Ascending aorta (tissue), 2 donors: ENCODE measurements around the gene EFNA2. TPM values are rescaled to one million over a fixed set of nuclear protein-coding genes. Genes with fewer than 3 reads are reported as not detected.

Source experiments
- DNase-seq, 2 donors: peaks; one replicate each; pipeline ENCODE4 v3.0.0-alpha.2; 2019; ENCODE audit warnings: low spot score in 2 of 2
- H3K27ac ChIP-seq, 2 donors: fragments of 200-600 bp; sonication (generic); one replicate each; pipeline ENCODE4 v1.5.1; 2016 to 2017; ENCODE audit warnings: mild to moderate bottlenecking in 1 of 2
- H3K27me3 ChIP-seq: fragments of 200-600 bp; sonication (generic); one replicate; pipeline ENCODE4 v1.5.1; 2017
- H3K36me3 ChIP-seq, 2 donors: fragments of 200-600 bp; sonication (generic); one replicate each; pipeline ENCODE4 v1.5.1; 2016
- H3K4me1 ChIP-seq, 2 donors: fragments of 200-600 bp; sonication (generic); one replicate each; pipeline ENCODE4 v1.5.1; 2016 to 2017; ENCODE audit warnings: mild to moderate bottlenecking in 1 of 2
- H3K4me3 ChIP-seq, 2 donors: fragments of 200-600 bp; sonication (generic); one replicate each; pipeline ENCODE4 v1.5.1; 2016 to 2017; ENCODE audit warnings: mild to moderate bottlenecking in 1 of 2
- H3K9me3 ChIP-seq, 2 donors: fragments of 200-600 bp; sonication (generic); one replicate each; pipeline ENCODE4 v1.5.1; 2016
- CTCF ChIP-seq, 3 experiments: fragments of 200-600 bp in 2 of 3; fragments of 450-650 bp in 1 of 3; sonication (generic) in 2 of 3; IDR thresholded peaks; one replicate each; pipeline ENCODE4 v1.5.1; 2016 to 2019; ENCODE audit warnings: antibody characterized with exemption in 3 of 3, mild to moderate bottlenecking in 1 of 3, moderate library complexity in 1 of 3
- intact Hi-C: fragments of 100-400 bp; cut with DNase I; formaldehyde crosslinking; loops from one replicate; pipeline ENCODE4 v1.15.1; 2023
- total RNA-seq: library from RNA; depleted of rRNA; stranded (reverse); fragments of >200 nt; gene quantifications from one replicate; pipeline ENCODE4 v1.1.0, GENCODE V29; 2016

Gene EFNA2
- total RNA-seq, 1 donor from 2014 or later, result not detected

GRCh38 chr19:1336079-1336684, 50.5 kb downstream of the EFNA2 start:
- Histone ChIP-seq H3K4me1 (no peaks in the 10 kb centered on the region), H3K27ac (no peak overlapping the region), H3K27me3 (no peaks in the 10 kb centered on the region), H3K9me3 (no peaks in the 10 kb centered on the region), H3K36me3 (no peaks in the 10 kb centered on the region), H3K4me3 (no peak overlapping the region)
- no peak for TF ChIP-seq CTCF (IDR thresholded peaks at IDR 0.05)
- intact Hi-C loops, result no loop called here
- no peak for DNase-seq

- TF ChIP-seq CTCF (IDR thresholded peaks at IDR 0.05), result no peak
- no peaks in the 10 kb centered on the region for H3K4me1 ChIP-seq
- H3K4me3 ChIP-seq, result no peak overlapping the region
- intact Hi-C loops, result no loop called here
- H3K36me3 ChIP-seq, result no peaks in the 10 kb centered on the region
- no peak overlapping the region for H3K27ac ChIP-seq
- H3K27me3 ChIP-seq, result no peaks in the 10 kb centered on the region
- DNase-seq, result no peak
- H3K9me3 ChIP-seq, result no peaks in the 10 kb centered on the region
Measured at GRCh38 chr19:1340681-1341469, 55.2 kb downstream of the EFNA2 start.

GRCh38 chr19:1343041-1343440, 57.4 kb downstream of the EFNA2 start:
- no peak for DNase-seq
- Histone ChIP-seq H3K9me3 (no peaks in the 10 kb centered on the region), H3K27ac (no peak overlapping the region), H3K36me3 (no peaks in the 10 kb centered on the region), H3K4me3 (no peak overlapping the region), H3K4me1 (no peaks in the 10 kb centered on the region), H3K27me3 (no peaks in the 10 kb centered on the region)
- no peak for TF ChIP-seq CTCF (IDR thresholded peaks at IDR 0.05)
- intact Hi-C loops, result no loop called here

GRCh38 chr19:1349211-1349610, 63.5 kb downstream of the EFNA2 start:
- H3K27me3 ChIP-seq, result no peaks in the 10 kb centered on the region
- H3K4me1 ChIP-seq, result peaks cover under 1 to 7% of the 10 kb centered on the region in 2 donors
- no peak for DNase-seq
- no peak for TF ChIP-seq CTCF (IDR thresholded peaks at IDR 0.05)
- no peak overlapping the region for H3K4me3 ChIP-seq
- H3K9me3 ChIP-seq, result no peaks in the 10 kb centered on the region
- no peaks in the 10 kb centered on the region for H3K36me3 ChIP-seq
- H3K27ac ChIP-seq, result no peak overlapping the region
- intact Hi-C loops, result no loop called here

GRCh38 chr19:1350867-1351266, 65.2 kb downstream of the EFNA2 start:
- no peaks in the 10 kb centered on the region for H3K27me3 ChIP-seq
- no peak for DNase-seq
- intact Hi-C loops, result no loop called here
- H3K36me3 ChIP-seq, result no peaks in the 10 kb centered on the region
- H3K27ac ChIP-seq, result no peak overlapping the region
- H3K4me3 ChIP-seq, result no peak overlapping the region
- H3K4me1 ChIP-seq, result peaks cover 3 to 10% of the 10 kb centered on the region in 2 donors
- TF ChIP-seq CTCF (IDR thresholded peaks at IDR 0.05), result no peak
- no peaks in the 10 kb centered on the region for H3K9me3 ChIP-seq

Other genes with a start within 250 kb of the EFNA2 start
- 96.6 TPM for gene ABCA7, start 245.8 kb upstream of the EFNA2 start, total RNA-seq
- gene ARHGAP45, start 218.7 kb upstream of the EFNA2 start, total RNA-seq, result 66.5 TPM
- gene POLR2E, start 190.5 kb upstream of the EFNA2 start, total RNA-seq, result 72.1 TPM
- 348 TPM for gene GPX4, start 181.9 kb upstream of the EFNA2 start, total RNA-seq
- gene SBNO2, start 111.6 kb upstream of the EFNA2 start, total RNA-seq, result 120 TPM
- gene STK11, start 80.1 kb upstream of the EFNA2 start, total RNA-seq, result 104 TPM
- gene CBARP, start 47.9 kb upstream of the EFNA2 start, total RNA-seq, result 1.9 TPM
- 232 TPM for gene ATP5F1D, start 44.1 kb upstream of the EFNA2 start, total RNA-seq
- gene MIDN, start 37.3 kb upstream of the EFNA2 start, total RNA-seq, result 307 TPM
- 442 TPM for gene CIRBP, start 16.5 kb upstream of the EFNA2 start, total RNA-seq
- gene FAM174C, start 10.3 kb upstream of the EFNA2 start, total RNA-seq, result 156 TPM
- gene NDUFS7, start 98.0 kb downstream of the EFNA2 start, total RNA-seq, result 216 TPM
- 56.4 TPM for gene GAMT, start 115.7 kb downstream of the EFNA2 start, total RNA-seq
- 15.8 TPM for gene DAZAP1, start 121.7 kb downstream of the EFNA2 start, total RNA-seq
- 3,111 TPM for gene RPS15, start 152.5 kb downstream of the EFNA2 start, total RNA-seq
- not detected for gene APC2, start 164.2 kb downstream of the EFNA2 start, total RNA-seq
- gene C19orf25, start 193.3 kb downstream of the EFNA2 start, total RNA-seq, result 32.7 TPM
- 1.5 TPM for gene PCSK4, start 204.5 kb downstream of the EFNA2 start, total RNA-seq
- gene REEP6, start 205.3 kb downstream of the EFNA2 start, total RNA-seq, result 3.2 TPM
- 0.43 TPM for gene ADAMTSL5, start 227.1 kb downstream of the EFNA2 start, total RNA-seq
- not detected for gene PLK5, start 238.2 kb downstream of the EFNA2 start, total RNA-seq